ENCODE results near the gene ANXA6. TPM values are rescaled to one million over a fixed set of nuclear protein-coding genes. Genes with fewer than 3 reads are reported as not detected.

Gene ANXA6
- polyA plus RNA-seq, 1 of the 3 experiments (the other 2 are of a cell fraction): 87.5 TPM

GRCh38 chr5:151143645-151144044, 13.9 kb downstream of the ANXA6 start:
- H4K20me1 ChIP-seq (ENCODE audit: insufficient read depth): peaks cover 5% of the 10 kb centered on the region; the same call in 1 of the 2 replicates

More at GRCh38 chr5:151143645-151144044, 13.9 kb downstream of the ANXA6 start:
- Histone ChIP-seq H3K4me1 (ENCODE audit: control insufficient read depth in 1 of 2, insufficient read depth in 2 of 2, low read depth in 1 of 2, low read length in 1 of 2) (no peaks in the 10 kb centered on the region), H3K79me2 (ENCODE audit: insufficient read depth) (peaks cover 18% of the 10 kb centered on the region; the same call in 1 of the 2 replicates), H3F3A (replicated peaks; ENCODE audit: insufficient read depth) (no peaks in the 10 kb centered on the region), H3K4me3 (ENCODE audit: low read depth in 2 of 2, low read length in 1 of 2) (no peak overlapping the region), H3K9me3 (no peaks in the 10 kb centered on the region), H3K27me3 (ENCODE audit: insufficient read depth) (no peaks in the 10 kb centered on the region), H2AFZ (ENCODE audit: low read depth) (no peak overlapping the region), H3K9ac (no peak overlapping the region), H3K4me2 (no peak overlapping the region), H3K9me2 (no peaks in the 10 kb centered on the region), H3K36me3 (replicated peaks in 1 of 2; ENCODE audit: control insufficient read depth in 1 of 2, insufficient read depth in 2 of 2, low read length in 1 of 2) (peaks cover 1 to 25% of the 10 kb centered on the region in 2 experiments), H3K27ac (ENCODE audit: low read depth in 2 of 2, low read length in 1 of 2) (no peak overlapping the region)
- POLR2A ChIA-PET: no interaction called here
- CTCF ChIA-PET: interaction anchor here (1.4 to 32.5 kb wide), 6 partner anchors 12 to 92 kb away, joined by 3 to 540 read pairs (median 14); no protein-coding TSS in a partner anchor
- no peak for DNase-seq
- WGBS (ENCODE audit: low lambda C conversion rate): 86% methylated on average over 7 of the region's 7 CpGs
- no peak for TF ChIP-seq YY1 (IDR thresholded peaks at IDR 0.05; ENCODE audit: low read depth)
- TF ChIP-seq FOSL2 (IDR thresholded peaks at IDR 0.05; ENCODE audit: borderline replicate concordance, low read depth): no peak
- TF ChIP-seq RAD21 (IDR thresholded peaks at IDR 0.05; ENCODE audit: low read length): no peak
- no peak for TF ChIP-seq EZH2phosphoT487 (IDR thresholded peaks at IDR 0.05; ENCODE audit: borderline replicate concordance, low read depth)
- no peak for TF ChIP-seq IRF3 (IDR thresholded peaks at IDR 0.05; ENCODE audit: low read depth, low read length)
- no peak for TF ChIP-seq TCF12 (IDR thresholded peaks at IDR 0.05)
- TF ChIP-seq RXRA (IDR thresholded peaks at IDR 0.05; ENCODE audit: borderline replicate concordance, low read depth): no peak
- no peak for TF ChIP-seq RCOR1 (IDR thresholded peaks at IDR 0.05; ENCODE audit: low read length)
- TF ChIP-seq CTCF (IDR thresholded peaks at IDR 0.05): no peak
- TF ChIP-seq TEAD4 (IDR thresholded peaks at IDR 0.05; ENCODE audit: borderline replicate concordance, insufficient read depth): no peak
- TF ChIP-seq FOXJ3 (CRISPR knock-in tag; IDR thresholded peaks at IDR 0.05): no peak
- TF ChIP-seq RFX5 (IDR thresholded peaks at IDR 0.05; ENCODE audit: low read length): no peak
- TF ChIP-seq MXI1 (IDR thresholded peaks at IDR 0.05; ENCODE audit: low read depth, low read length): no peak
- no peak for TF ChIP-seq FOXM1 (IDR thresholded peaks at IDR 0.05; ENCODE audit: low read depth)
- TF ChIP-seq ELF1 (IDR thresholded peaks at IDR 0.05): no peak
- TF ChIP-seq POLR2AphosphoS5 (IDR thresholded peaks at IDR 0.05; ENCODE audit: low read depth, low read length): no peak
- no peak for TF ChIP-seq ZBTB33 (IDR thresholded peaks at IDR 0.05; ENCODE audit: borderline replicate concordance, low read depth)

Measured in SK-N-SH (cell line).